NK-92 (cell line): ENCODE measurements around the gene ACTN4.
"Not testable (repeated sequence)": the region's sequence is repeated elsewhere in the genome, so short reads cannot be mapped to it uniquely, and the experiment has no call there.

Source experiments
- DNase-seq: peaks from one replicate; lab custom pipeline; 2025; ENCODE audit not compliant: unreplicated experiment; lab: John Stamatoyannopoulos, UW

The ACTN4 gene

GRCh38 chr19:38735257-38735686, 87.8 kb downstream of the ACTN4 start:
- no peak for DNase-seq

- DNase-seq: no peak
Measured at GRCh38 chr19:38736036-38736412, 88.6 kb downstream of the ACTN4 start.

GRCh38 chr19:38736413-38737280, 89.2 kb downstream of the ACTN4 start:
- no peak for DNase-seq

GRCh38 chr19:38737281-38737865, 89.9 kb downstream of the ACTN4 start:
- DNase-seq: no peak

- no peak for DNase-seq
Measured at GRCh38 chr19:38737921-38738737, 90.7 kb downstream of the ACTN4 start.

GRCh38 chr19:38739440-38740256, 92.2 kb downstream of the ACTN4 start:
- DNase-seq: no peak

- DNase-seq: no peak
Measured at GRCh38 chr19:38740257-38740592, 92.8 kb downstream of the ACTN4 start.

- DNase-seq: no peak
Measured at GRCh38 chr19:38740932-38741331, 93.5 kb downstream of the ACTN4 start.

GRCh38 chr19:38741670-38742069, 94.2 kb downstream of the ACTN4 start:
- no peak for DNase-seq

- no peak for DNase-seq
Measured at GRCh38 chr19:38742296-38742695, 94.8 kb downstream of the ACTN4 start.

GRCh38 chr19:38742906-38743305, 95.5 kb downstream of the ACTN4 start:
- DNase-seq: no peak

- DNase-seq: no peak
Measured at GRCh38 chr19:38743394-38744297, 96.2 kb downstream of the ACTN4 start.

GRCh38 chr19:38744298-38744681, 96.8 kb downstream of the ACTN4 start, which contains the start of gene CAPN12:
Gene CAPN12 (minus strand): TSS chr19:38744474. CDS start chr19:38744165, 309 bp downstream.
- DNase-seq: no peak

GRCh38 chr19:38744874-38745273, 97.4 kb downstream of the ACTN4 start:
- DNase-seq: no peak

GRCh38 chr19:38745316-38745715, 97.9 kb downstream of the ACTN4 start:
- no peak for DNase-seq

- not testable (repeated sequence) for DNase-seq
Measured at GRCh38 chr19:38753783-38754182, 106.3 kb downstream of the ACTN4 start.

- not testable (repeated sequence) for DNase-seq
Measured at GRCh38 chr19:38754196-38754595, 106.7 kb downstream of the ACTN4 start.

- DNase-seq: no peak
Measured at GRCh38 chr19:38759590-38760003, 112.1 kb downstream of the ACTN4 start.

- not testable (repeated sequence) for DNase-seq
Measured at GRCh38 chr19:38760805-38761517, 113.5 kb downstream of the ACTN4 start.
